GM12878 (cell line): ENCODE results near the gene SHB. TPM values are rescaled to one million over a fixed set of nuclear protein-coding genes. Genes with fewer than 3 reads are reported as not detected.

ENCODE experiments used
- ATAC-seq: fragments of 200-7000 bp; cut with Tn5 transposase; 3 replicates; pipeline ENCODE4 v1.9.1; 2020; ENCODE audit warnings: mild to moderate bottlenecking, moderate library complexity
- BruUV-seq: library from RNA; stranded (reverse); fragments of 400-500 nt; replicated peaks from 2 replicates; lab custom pipeline; 2021; lab: Mats Ljungman, UMichigan
- CTCF ChIA-PET: fragments of 300-600 bp; sonication (Branson Sonifier 250); formaldehyde crosslinking; extraction: SDS; loops from one replicate; lab custom pipeline; 2021; ENCODE audit warnings: inconsistent platforms; lab: Yijun Ruan, JAX
- POLR2A ChIA-PET: fragments of 350-600 bp; formaldehyde crosslinking; extraction: SDS; loops from one replicate; lab custom pipeline; 2021; ENCODE audit warnings: inconsistent platforms; lab: Charles Lee
- RAD21 ChIA-PET: fragments of 300-600 bp; sonication (Branson Sonifier 250); formaldehyde crosslinking; loops from one replicate; lab custom pipeline; 2023; ENCODE audit warnings: antibody characterized with exemption; ENCODE audit not compliant: unreplicated experiment; lab: Charles Lee
- SMC1A ChIA-PET: fragments of 300-600 bp; sonication (Branson Sonifier 250); formaldehyde crosslinking; loops from one replicate; lab custom pipeline; 2023; ENCODE audit not compliant: unreplicated experiment, uncharacterized antibody; lab: Charles Lee
- DNase-seq: peaks from one replicate; pipeline ENCODE4 v3.0.0-alpha.2; 2011; ENCODE audit warnings: low read depth, low spot score
- FAIRE-seq: peaks from 3 replicates; lab custom pipeline; 2011; peaks lifted over from hg19 to GRCh38; lab: Jason Lieb, UNC
- H2AFZ ChIP-seq: 2 replicates; pipeline ENCODE4 v1.6.0; 2011; ENCODE audit warnings: low read depth, low read length, control low read depth; ENCODE audit not compliant: control insufficient read depth
- H3K27ac ChIP-seq: 2 replicates; pipeline ENCODE4 v1.5.1; 2011; ENCODE audit warnings: control low read depth; ENCODE audit not compliant: control insufficient read depth, insufficient read depth
- H3K27me3 ChIP-seq, 2 experiments: replicated peaks in 1 of 2; 2 replicates each; pipeline versions ENCODE4 v1.6.0 to v1.6.1; 2011; ENCODE audit warnings: low read length in 1 of 2; ENCODE audit not compliant: control insufficient read depth in 2 of 2, insufficient read depth in 2 of 2
- H3K36me3 ChIP-seq, 2 experiments: 2 replicates each; pipeline ENCODE4 v1.5.1; 2011; ENCODE audit warnings: low read length in 1 of 2; ENCODE audit not compliant: control insufficient read depth in 2 of 2, insufficient read depth in 2 of 2
- H3K4me1 ChIP-seq: 2 replicates; pipeline ENCODE4 v1.6.1; 2011; ENCODE audit warnings: mild to moderate bottlenecking, low read length, moderate library complexity, mixed read lengths; ENCODE audit not compliant: control insufficient read depth, insufficient read depth
- H3K4me2 ChIP-seq: 2 replicates; pipeline ENCODE4 v1.6.0; 2011; ENCODE audit warnings: control low read depth; ENCODE audit not compliant: control insufficient read depth, insufficient read depth
- H3K4me3 ChIP-seq: fragments of 200-600 bp; sonication (generic); 2 replicates; pipeline ENCODE4 v1.5.1; 2016
- H3K79me2 ChIP-seq: 2 replicates; pipeline ENCODE4 v1.6.0; 2011; ENCODE audit warnings: low read length; ENCODE audit not compliant: control insufficient read depth, insufficient read depth
- H3K9ac ChIP-seq: 2 replicates; pipeline ENCODE4 v1.8.0; 2011; ENCODE audit warnings: low read length, control low read depth, mixed read lengths; ENCODE audit not compliant: control insufficient read depth, insufficient read depth
- H3K9me3 ChIP-seq: replicated peaks from 3 replicates; pipeline ENCODE4 v1.5.1; 2011; ENCODE audit warnings: mild to moderate bottlenecking, low read length; ENCODE audit not compliant: control insufficient read depth, insufficient read depth
- H4K20me1 ChIP-seq: 2 replicates; pipeline ENCODE4 v1.6.0; 2011; ENCODE audit not compliant: control insufficient read depth, insufficient read depth
- CREB1 ChIP-seq: IDR thresholded peaks from 2 replicates; pipeline ENCODE4 v1.6.1; 2012; ENCODE audit warnings: low read depth, mild to moderate bottlenecking, inconsistent platforms
- FOXM1 ChIP-seq: IDR thresholded peaks from 2 replicates; pipeline ENCODE4 v1.6.1; 2012; ENCODE audit warnings: low read depth, mild to moderate bottlenecking, inconsistent platforms, low read length, moderate library complexity
- RELB ChIP-seq: fragments of 450-650 bp; IDR thresholded peaks from 2 replicates; pipeline ENCODE4 v1.6.1; 2017; ENCODE audit warnings: low read depth, mild to moderate bottlenecking, moderate library complexity
- SRF ChIP-seq, 2 experiments: IDR thresholded peaks; 2 replicates each; pipeline ENCODE4 v1.6.1; 2011; ENCODE audit warnings: low read depth in 2 of 2, low read length in 2 of 2, mild to moderate bottlenecking in 1 of 2, moderate library complexity in 1 of 2
- ZNF207 ChIP-seq: fragments of 450-650 bp; IDR thresholded peaks from 2 replicates; pipeline ENCODE4 v1.6.1; 2014; ENCODE audit warnings: antibody characterized with exemption, mild to moderate bottlenecking, borderline replicate concordance
- WGBS: methylation state at CpG from one replicate; pipeline ENCODE4 v1.1.6; 2016; ENCODE audit warnings: low lambda C conversion rate; ENCODE audit not compliant: insufficient replicate concordance, insufficient coverage; ENCODE audit errors: missing lambda C conversion rate; 5-methylcytosine and 5-hydroxymethylcytosine counted together
- in situ Hi-C: fragments of 300-500 bp; cut with MboI; formaldehyde crosslinking; loops from 9 replicates; pipeline ENCODE4 v1.14.3; 2018; ENCODE audit warnings: mixed read lengths
- intact Hi-C: fragments of 100-400 bp; cut with micrococcal nuclease; formaldehyde crosslinking; loops from one replicate; pipeline ENCODE4 v1.14.2; 2022; ENCODE audit not compliant: unreplicated experiment
- polyA plus RNA-seq, 11 experiments: library from polyadenylated mRNA; depleted of rRNA in 4 of 11; unstranded in 6 of 11; stranded (reverse) in 5 of 11; fragments of >200 nt; fragmentation: Nextera tagmentation in 4 of 11; fragmentation: Illumina TruSeq in 1 of 11; extraction: Ambion mirVana in 4 of 11; extraction: Trizol in 1 of 11; gene quantifications; 1 replicate in 1 of 11; 2 replicates in 10 of 11; pipeline versions ENCODE4 v1.2.1 to v1.2.3, GENCODE V29; 2011 to 2016; ENCODE audit warnings: inconsistent platforms in 2 of 11, missing spikeins in 2 of 11, low read depth in 1 of 11
- total RNA-seq, 4 experiments: library from RNA; depleted of rRNA in 3 of 4; stranded (reverse); fragments of >200 nt in 3 of 4; fragmentation: Illumina TruSeq in 1 of 4; extraction: Trizol in 1 of 4; gene quantifications; 2 replicates each; pipeline versions ENCODE4 v1.2.1 to v1.2.3, GENCODE V29; 2013 to 2021
- TF ChIP-seq, protein P1 (sequence below): IDR thresholded peaks from 2 replicates; pipeline ENCODE4 v1.6.1; 2011; ENCODE audit warnings: borderline replicate concordance, low read depth, mild to moderate bottlenecking, moderate library complexity, mixed read lengths, low read length; ENCODE audit not compliant: insufficient read depth; ENCODE audit errors: extremely low read length
- TF ChIP-seq, protein P2 (sequence below): IDR thresholded peaks from 2 replicates; pipeline ENCODE4 v1.6.1; 2012; ENCODE audit warnings: improper control_type of control experiment, low read depth, low read length; ENCODE audit not compliant: insufficient replicate concordance
- TF ChIP-seq, protein P3 (sequence below): IDR thresholded peaks from 2 replicates; pipeline ENCODE4 v1.6.1; 2011; ENCODE audit warnings: mild to moderate bottlenecking, low read depth, low read length, moderate library complexity; ENCODE audit not compliant: insufficient replicate concordance

The SHB gene
- total and polyA plus RNA-seq, 10 of the 15 experiments (the other 5 are each of a cell fraction or from before 2014, with no cell fraction given) = 0.29 to 6.2 (median 1.3) TPM

- H4K20me1 ChIP-seq = no peaks in the 10 kb centered on the region; the same call in 1 of the 2 replicates
- no peak overlapping the region for H3K27ac ChIP-seq
- H3K4me3 ChIP-seq = no peak overlapping the region
- in situ Hi-C loops (no loop called here), intact Hi-C loops (no loop called here)
- no peak overlapping the region for H3K9ac ChIP-seq
- WGBS = 26% methylated on average over 12 of the region's 12 CpGs
- H2AFZ ChIP-seq = no peak overlapping the region
- H3K27me3 ChIP-seq = no peaks in the 10 kb centered on the region
- ChIA-PET CTCF (interaction anchor here (1.0 kb wide), 1 partner anchor 13 kb away, joined by 5 read pairs; no protein-coding TSS in a partner anchor), SMC1A (no interaction called here), POLR2A (interaction anchor here (0.6 kb wide), 1 partner anchor 9 kb away, joined by 3 read pairs; no protein-coding TSS in a partner anchor), RAD21 (interaction anchor here (0.6 to 0.9 kb wide), 3 partner anchors 18 to 39 kb away, joined by 3 to 4 read pairs (median 3); no protein-coding TSS in a partner anchor)
- H3K4me1 ChIP-seq = peaks cover 5% of the 10 kb centered on the region
- H3K4me2 ChIP-seq = no peak overlapping the region
- BruUV-seq = no TSS peak
- FAIRE-seq = no peak
- ATAC-seq = no peak
- no peak for DNase-seq
- H3K79me2 ChIP-seq = no peaks in the 10 kb centered on the region
- no peaks in the 10 kb centered on the region for H3K9me3 ChIP-seq
- H3K36me3 ChIP-seq = no peaks in the 10 kb centered on the region
- TF ChIP-seq, protein P1, sequence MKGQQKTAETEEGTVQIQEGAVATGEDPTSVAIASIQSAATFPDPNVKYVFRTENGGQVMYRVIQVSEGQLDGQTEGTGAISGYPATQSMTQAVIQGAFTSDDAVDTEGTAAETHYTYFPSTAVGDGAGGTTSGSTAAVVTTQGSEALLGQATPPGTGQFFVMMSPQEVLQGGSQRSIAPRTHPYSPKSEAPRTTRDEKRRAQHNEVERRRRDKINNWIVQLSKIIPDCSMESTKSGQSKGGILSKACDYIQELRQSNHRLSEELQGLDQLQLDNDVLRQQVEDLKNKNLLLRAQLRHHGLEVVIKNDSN = no peak
- TF ChIP-seq FOXM1 (no peak), ZNF207 (no peak), CREB1 (no peak), SRF (IDR thresholded peaks at IDR 0.05; ENCODE audit: low read depth in 2 of 2, low read length in 2 of 2) (no peak), RELB (no peak)
- TF ChIP-seq, protein P2, sequence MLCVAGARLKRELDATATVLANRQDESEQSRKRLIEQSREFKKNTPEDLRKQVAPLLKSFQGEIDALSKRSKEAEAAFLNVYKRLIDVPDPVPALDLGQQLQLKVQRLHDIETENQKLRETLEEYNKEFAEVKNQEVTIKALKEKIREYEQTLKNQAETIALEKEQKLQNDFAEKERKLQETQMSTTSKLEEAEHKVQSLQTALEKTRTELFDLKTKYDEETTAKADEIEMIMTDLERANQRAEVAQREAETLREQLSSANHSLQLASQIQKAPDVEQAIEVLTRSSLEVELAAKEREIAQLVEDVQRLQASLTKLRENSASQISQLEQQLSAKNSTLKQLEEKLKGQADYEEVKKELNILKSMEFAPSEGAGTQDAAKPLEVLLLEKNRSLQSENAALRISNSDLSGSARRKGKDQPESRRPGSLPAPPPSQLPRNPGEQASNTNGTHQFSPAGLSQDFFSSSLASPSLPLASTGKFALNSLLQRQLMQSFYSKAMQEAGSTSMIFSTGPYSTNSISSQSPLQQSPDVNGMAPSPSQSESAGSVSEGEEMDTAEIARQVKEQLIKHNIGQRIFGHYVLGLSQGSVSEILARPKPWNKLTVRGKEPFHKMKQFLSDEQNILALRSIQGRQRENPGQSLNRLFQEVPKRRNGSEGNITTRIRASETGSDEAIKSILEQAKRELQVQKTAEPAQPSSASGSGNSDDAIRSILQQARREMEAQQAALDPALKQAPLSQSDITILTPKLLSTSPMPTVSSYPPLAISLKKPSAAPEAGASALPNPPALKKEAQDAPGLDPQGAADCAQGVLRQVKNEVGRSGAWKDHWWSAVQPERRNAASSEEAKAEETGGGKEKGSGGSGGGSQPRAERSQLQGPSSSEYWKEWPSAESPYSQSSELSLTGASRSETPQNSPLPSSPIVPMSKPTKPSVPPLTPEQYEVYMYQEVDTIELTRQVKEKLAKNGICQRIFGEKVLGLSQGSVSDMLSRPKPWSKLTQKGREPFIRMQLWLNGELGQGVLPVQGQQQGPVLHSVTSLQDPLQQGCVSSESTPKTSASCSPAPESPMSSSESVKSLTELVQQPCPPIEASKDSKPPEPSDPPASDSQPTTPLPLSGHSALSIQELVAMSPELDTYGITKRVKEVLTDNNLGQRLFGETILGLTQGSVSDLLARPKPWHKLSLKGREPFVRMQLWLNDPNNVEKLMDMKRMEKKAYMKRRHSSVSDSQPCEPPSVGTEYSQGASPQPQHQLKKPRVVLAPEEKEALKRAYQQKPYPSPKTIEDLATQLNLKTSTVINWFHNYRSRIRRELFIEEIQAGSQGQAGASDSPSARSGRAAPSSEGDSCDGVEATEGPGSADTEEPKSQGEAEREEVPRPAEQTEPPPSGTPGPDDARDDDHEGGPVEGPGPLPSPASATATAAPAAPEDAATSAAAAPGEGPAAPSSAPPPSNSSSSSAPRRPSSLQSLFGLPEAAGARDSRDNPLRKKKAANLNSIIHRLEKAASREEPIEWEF = no peak
- TF ChIP-seq, protein P3, sequence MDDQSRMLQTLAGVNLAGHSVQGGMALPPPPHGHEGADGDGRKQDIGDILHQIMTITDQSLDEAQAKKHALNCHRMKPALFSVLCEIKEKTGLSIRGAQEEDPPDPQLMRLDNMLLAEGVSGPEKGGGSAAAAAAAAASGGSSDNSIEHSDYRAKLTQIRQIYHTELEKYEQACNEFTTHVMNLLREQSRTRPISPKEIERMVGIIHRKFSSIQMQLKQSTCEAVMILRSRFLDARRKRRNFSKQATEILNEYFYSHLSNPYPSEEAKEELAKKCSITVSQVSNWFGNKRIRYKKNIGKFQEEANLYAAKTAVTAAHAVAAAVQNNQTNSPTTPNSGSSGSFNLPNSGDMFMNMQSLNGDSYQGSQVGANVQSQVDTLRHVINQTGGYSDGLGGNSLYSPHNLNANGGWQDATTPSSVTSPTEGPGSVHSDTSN = no peak
Observed at GRCh38 chr9:38036359-38037084, 32.5 kb downstream of the SHB start.
